GM12891 (cell line): Measurements from ENCODE around the gene PAQR8.

Experiments
- PAX5 ChIP-seq: IDR thresholded peaks from 2 replicates; pipeline ENCODE4 v1.6.1; 2011; ENCODE audit warnings: low read length, moderate library complexity, mild to moderate bottlenecking; ENCODE audit not compliant: insufficient read depth, severe bottlenecking
- POLR2A ChIP-seq: IDR thresholded peaks from 2 replicates; pipeline ENCODE4 v1.6.1; 2011; ENCODE audit warnings: low read depth, low read length, control low read depth
- POLR2AphosphoS5 ChIP-seq: IDR thresholded peaks from 2 replicates; pipeline ENCODE4 v1.6.1; 2011; ENCODE audit warnings: low read depth, low read length, control low read depth
- SPI1 ChIP-seq: IDR thresholded peaks from 2 replicates; pipeline ENCODE4 v1.6.1; 2011; ENCODE audit warnings: low read depth, low read length, control low read depth
- TAF1 ChIP-seq: IDR thresholded peaks from 2 replicates; pipeline ENCODE4 v1.6.1; 2011; ENCODE audit warnings: low read depth, low read length, control low read depth

GRCh38 chr6:52314752-52315151 is 47.2 kb upstream of the PAQR8 start:
- no peak for TF ChIP-seq POLR2AphosphoS5
- no peak for TF ChIP-seq TAF1
- TF ChIP-seq POLR2A = no peak
- no peak for TF ChIP-seq SPI1
- TF ChIP-seq PAX5 = no peak
